ENCODE results near the gene CREG2.

The CREG2 gene

DNA sequence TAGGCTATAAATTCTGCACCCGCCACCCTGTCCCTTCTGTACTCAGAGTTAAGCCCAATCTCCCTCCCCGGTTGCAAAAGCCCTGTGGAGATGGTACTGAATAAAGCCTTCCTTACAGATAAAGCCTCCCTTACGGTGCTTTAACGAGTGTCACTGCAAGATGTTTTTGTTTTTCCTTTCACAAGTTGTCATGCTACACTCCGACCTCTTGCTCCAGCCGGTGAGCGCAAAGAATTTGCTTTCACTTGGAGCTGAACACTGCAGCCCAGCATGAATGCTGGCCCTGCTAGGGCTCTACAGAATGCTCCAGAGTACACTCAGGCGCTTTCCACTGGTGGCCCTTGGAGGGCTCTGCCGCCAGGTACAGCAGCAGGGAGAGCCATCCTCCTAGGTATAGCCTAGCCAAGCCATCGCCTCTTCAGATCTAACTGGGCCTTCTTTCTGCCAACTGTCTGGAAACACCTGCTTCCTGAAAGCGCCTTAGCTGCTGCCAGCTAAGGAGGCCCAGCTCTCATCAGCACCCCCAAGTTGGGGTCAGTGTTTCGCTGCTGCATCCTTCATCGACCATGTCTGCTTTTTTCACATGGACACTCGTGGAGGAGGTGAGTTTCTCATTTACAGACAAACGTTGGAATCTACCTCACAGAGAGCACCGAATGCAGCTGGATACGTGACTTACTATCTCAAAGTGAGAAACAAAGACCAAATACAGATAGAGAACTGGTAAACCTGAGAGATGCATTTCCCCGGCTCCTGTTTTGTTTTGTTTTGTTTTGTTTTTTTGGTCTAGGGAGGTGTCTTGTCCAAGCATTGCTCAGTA, 13.4 kb upstream of the CREG2 start:
- Histone ChIP-seq H3K4ac (ENCODE audit: low read length) (no peak overlapping the region), H3K9ac (ENCODE audit: low read depth, low read length, poor library complexity) (no peak overlapping the region), H3K4me3 (ENCODE audit: low read length in 2 of 2) (no peak overlapping the region), H3K14ac (ENCODE audit: low read length) (no peak overlapping the region), H3K18ac (ENCODE audit: low read length) (no peak overlapping the region), H2AFZ (ENCODE audit: low read length) (peak overlapping the region; percentile 8), H4K8ac (ENCODE audit: low read depth, low read length) (no peak overlapping the region), H2BK15ac (ENCODE audit: low read length) (peak overlapping the region; percentile 11), H3K9me3 (replicated peaks in 1 of 2; ENCODE audit: control insufficient read depth in 2 of 2, insufficient read depth in 1 of 2, low read depth in 1 of 2, low read length in 2 of 2) (peaks cover 0 to 2% of the 10 kb centered on the region in 2 donors), H3K36me3 (replicated peaks in 1 of 2; ENCODE audit: control insufficient read depth in 2 of 2, insufficient read depth in 2 of 2, low read length in 2 of 2) (no peaks in the 10 kb centered on the region), H2BK12ac (ENCODE audit: low read length) (no peak overlapping the region), H2BK5ac (ENCODE audit: low read length) (no peak overlapping the region), H3K79me1 (ENCODE audit: low read depth, low read length) (no peaks in the 10 kb centered on the region), H3K4me1 (ENCODE audit: control insufficient read depth in 2 of 2, insufficient read depth in 1 of 2, low read depth in 1 of 2, low read length in 2 of 2) (peaks cover 0 to 14% of the 10 kb centered on the region in 2 donors), H4K91ac (ENCODE audit: low read depth, low read length, poor library complexity) (no peak overlapping the region), H3K27ac (replicated peaks; ENCODE audit: low read length) (no peak overlapping the region), H2AK5ac (ENCODE audit: low read depth, low read length) (no peak overlapping the region), H2BK120ac (ENCODE audit: low read depth, low read length) (no peak overlapping the region), H3K23ac (ENCODE audit: low read depth, low read length, poor library complexity) (no peak overlapping the region), H3K4me2 (ENCODE audit: insufficient read depth, low read length, poor library complexity, severe bottlenecking) (no peak overlapping the region), H3K27me3 (ENCODE audit: control insufficient read depth in 3 of 3, insufficient read depth in 3 of 3, low read depth in 1 of 3, low read length in 3 of 3) (peaks cover 0 to 39% (median 0%) of the 10 kb centered on the region in 3 experiments)
- no peak for DNase-seq (ENCODE audit: low spot score)
- no CpG with 5 or more reads among the region's 18 CpGs for WGBS, 2 donors (ENCODE audit: extremely low coverage in 2 of 2, insufficient read length in 2 of 2, insufficient replicate concordance in 1 of 2)

DNA sequence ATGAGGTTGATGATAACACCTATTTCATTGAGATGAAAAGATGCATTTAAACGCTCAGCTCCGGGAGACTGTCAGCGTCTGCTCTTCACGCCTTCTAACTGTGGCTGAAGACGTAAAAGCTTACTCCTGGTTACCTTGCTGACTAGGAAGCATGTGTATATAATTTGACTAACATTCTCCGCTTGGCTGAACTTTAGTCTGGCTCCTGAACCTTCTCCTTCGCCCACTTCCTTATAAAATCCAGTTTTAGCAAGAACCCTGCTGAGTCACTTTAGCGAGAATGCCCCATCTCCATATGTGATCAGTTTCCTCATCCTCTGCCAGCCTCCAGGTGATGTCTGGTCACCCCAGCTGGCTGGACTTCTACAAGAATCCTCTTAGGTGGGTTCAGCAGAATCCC, 12.7 kb upstream of the CREG2 start:
- no peak overlapping the region for H3K14ac ChIP-seq (ENCODE audit: low read length)
- no CpG with 5 or more reads among the region's 8 CpGs for WGBS, 2 donors (ENCODE audit: extremely low coverage in 2 of 2, insufficient read length in 2 of 2, insufficient replicate concordance in 1 of 2)
- no peak overlapping the region for H3K4me3 ChIP-seq (ENCODE audit: low read length in 2 of 2)
- H3K79me1 ChIP-seq (ENCODE audit: low read depth, low read length) = no peaks in the 10 kb centered on the region
- H3K4me1 ChIP-seq (ENCODE audit: control insufficient read depth in 2 of 2, insufficient read depth in 1 of 2, low read depth in 1 of 2, low read length in 2 of 2) = peaks cover 0 to 14% of the 10 kb centered on the region in 2 donors
- H2AFZ ChIP-seq (ENCODE audit: low read length) = no peak overlapping the region
- H2BK120ac ChIP-seq (ENCODE audit: low read depth, low read length) = no peak overlapping the region
- H4K8ac ChIP-seq (ENCODE audit: low read depth, low read length) = no peak overlapping the region
- no peak overlapping the region for H2BK12ac ChIP-seq (ENCODE audit: low read length)
- H3K9me3 ChIP-seq (replicated peaks in 1 of 2; ENCODE audit: control insufficient read depth in 2 of 2, insufficient read depth in 1 of 2, low read depth in 1 of 2, low read length in 2 of 2) = peaks cover 0 to 2% of the 10 kb centered on the region in 2 donors
- DNase-seq (ENCODE audit: low spot score) = no peak
- no peak overlapping the region for H3K27ac ChIP-seq (replicated peaks; ENCODE audit: low read length)
- no peak overlapping the region for H3K4ac ChIP-seq (ENCODE audit: low read length)
- no peak overlapping the region for H4K91ac ChIP-seq (ENCODE audit: low read depth, low read length, poor library complexity)
- H2BK5ac ChIP-seq (ENCODE audit: low read length) = no peak overlapping the region
- H3K36me3 ChIP-seq (replicated peaks in 1 of 2; ENCODE audit: control insufficient read depth in 2 of 2, insufficient read depth in 2 of 2, low read length in 2 of 2) = no peaks in the 10 kb centered on the region
- no peak overlapping the region for H3K4me2 ChIP-seq (ENCODE audit: insufficient read depth, low read length, poor library complexity, severe bottlenecking)
- peaks cover 0 to 39% (median 0%) of the 10 kb centered on the region in 3 experiments for H3K27me3 ChIP-seq (ENCODE audit: control insufficient read depth in 3 of 3, insufficient read depth in 3 of 3, low read depth in 1 of 3, low read length in 3 of 3)
- no peak overlapping the region for H2AK5ac ChIP-seq (ENCODE audit: low read depth, low read length)
- no peak overlapping the region for H2BK15ac ChIP-seq (ENCODE audit: low read length)
- H3K23ac ChIP-seq (ENCODE audit: low read depth, low read length, poor library complexity) = no peak overlapping the region
- no peak overlapping the region for H3K9ac ChIP-seq (ENCODE audit: low read depth, low read length, poor library complexity)
- H3K18ac ChIP-seq (ENCODE audit: low read length) = no peak overlapping the region

DNA sequence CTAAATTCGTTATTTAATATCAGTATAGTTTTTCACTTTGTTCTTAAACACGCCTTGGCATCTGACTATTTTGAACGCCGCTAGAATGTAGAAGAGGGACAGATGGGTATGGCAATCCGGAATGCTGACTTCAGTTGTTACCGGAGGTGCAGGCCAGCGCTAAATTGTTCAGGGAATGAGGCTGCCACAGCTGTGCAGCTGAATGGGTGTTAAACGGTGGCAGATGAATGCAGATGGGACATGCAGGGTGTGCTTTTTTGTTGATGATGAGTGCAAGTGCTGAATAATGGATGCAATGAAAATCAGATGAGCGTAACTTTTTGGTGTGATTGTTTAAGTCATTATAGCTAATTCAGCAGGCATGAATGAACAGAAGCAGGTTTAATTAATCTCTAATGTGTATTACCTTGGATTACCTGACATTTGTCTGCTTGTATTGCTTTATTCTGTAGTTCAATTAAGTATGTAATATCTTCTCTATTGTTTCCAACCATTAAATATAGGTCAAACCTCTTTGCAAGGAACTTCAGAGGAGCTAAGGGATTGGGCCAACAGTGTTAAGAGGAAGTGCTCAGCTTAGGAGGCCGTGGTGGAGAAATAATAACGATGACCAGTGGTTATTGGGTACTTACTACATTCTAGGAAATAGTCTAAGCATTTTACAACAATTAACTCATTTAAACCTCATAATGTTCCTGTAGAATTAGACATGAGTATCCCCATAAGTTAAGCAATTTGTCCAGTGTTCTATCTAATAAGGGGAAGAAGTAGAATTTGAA, 11.9 kb upstream of the CREG2 start:
- no peak overlapping the region for H3K4ac ChIP-seq (ENCODE audit: low read length)
- no peak for DNase-seq (ENCODE audit: low spot score)
- H3K4me1 ChIP-seq (ENCODE audit: control insufficient read depth in 2 of 2, insufficient read depth in 1 of 2, low read depth in 1 of 2, low read length in 2 of 2) = peaks cover 0 to 14% of the 10 kb centered on the region in 2 donors
- H4K91ac ChIP-seq (ENCODE audit: low read depth, low read length, poor library complexity) = no peak overlapping the region
- no peak overlapping the region for H4K8ac ChIP-seq (ENCODE audit: low read depth, low read length)
- H3K79me1 ChIP-seq (ENCODE audit: low read depth, low read length) = no peaks in the 10 kb centered on the region
- H3K18ac ChIP-seq (ENCODE audit: low read length) = no peak overlapping the region
- H2BK120ac ChIP-seq (ENCODE audit: low read depth, low read length) = no peak overlapping the region
- WGBS, 2 donors (ENCODE audit: extremely low coverage in 2 of 2, insufficient read length in 2 of 2, insufficient replicate concordance in 1 of 2) = no CpG with 5 or more reads among the region's 11 CpGs
- no peak overlapping the region for H2AK5ac ChIP-seq (ENCODE audit: low read depth, low read length)
- H2AFZ ChIP-seq (ENCODE audit: low read length) = no peak overlapping the region
- H3K9me3 ChIP-seq (replicated peaks in 1 of 2; ENCODE audit: control insufficient read depth in 2 of 2, insufficient read depth in 1 of 2, low read depth in 1 of 2, low read length in 2 of 2) = peaks cover 0 to 2% of the 10 kb centered on the region in 2 donors
- no peak overlapping the region for H2BK5ac ChIP-seq (ENCODE audit: low read length)
- no peak overlapping the region for H3K23ac ChIP-seq (ENCODE audit: low read depth, low read length, poor library complexity)
- no peak overlapping the region for H3K9ac ChIP-seq (ENCODE audit: low read depth, low read length, poor library complexity)
- no peak overlapping the region for H2BK12ac ChIP-seq (ENCODE audit: low read length)
- H3K27me3 ChIP-seq (ENCODE audit: control insufficient read depth in 3 of 3, insufficient read depth in 3 of 3, low read depth in 1 of 3, low read length in 3 of 3) = peaks cover 0 to 39% (median 0%) of the 10 kb centered on the region in 3 experiments
- H3K4me2 ChIP-seq (ENCODE audit: insufficient read depth, low read length, poor library complexity, severe bottlenecking) = no peak overlapping the region
- no peak overlapping the region for H3K14ac ChIP-seq (ENCODE audit: low read length)
- no peak overlapping the region for H3K4me3 ChIP-seq (ENCODE audit: low read length in 2 of 2)
- H2BK15ac ChIP-seq (ENCODE audit: low read length) = no peak overlapping the region
- no peak overlapping the region for H3K27ac ChIP-seq (replicated peaks; ENCODE audit: low read length)
- no peaks in the 10 kb centered on the region for H3K36me3 ChIP-seq (replicated peaks in 1 of 2; ENCODE audit: control insufficient read depth in 2 of 2, insufficient read depth in 2 of 2, low read length in 2 of 2)
